ENCODE results near the gene CAPN5. TPM values are rescaled to one million over a fixed set of nuclear protein-coding genes. Genes with fewer than 3 reads are reported as not detected.

Gene CAPN5
- total RNA-seq, 1 donor from 2014 or later, result 7.4 TPM

GRCh38 chr11:77139201-77139600 lies 72.4 kb downstream of the CAPN5 start:
- Histone ChIP-seq H3K4me3 (no peak overlapping the region), H3K4me2 (no peak overlapping the region), H4K20me1 (ENCODE audit: low read depth) (no peaks in the 10 kb centered on the region), H3K79me2 (ENCODE audit: low read depth) (no peaks in the 10 kb centered on the region), H2AFZ (replicated peaks) (no peak overlapping the region), H3K9me3 (ENCODE audit: low read depth) (no peaks in the 10 kb centered on the region), H3K9ac (no peak overlapping the region), H3K27ac (no peak overlapping the region), H3F3A (ENCODE audit: low read depth) (no peaks in the 10 kb centered on the region), H3K27me3 (no peaks in the 10 kb centered on the region), H3K36me3 (no peaks in the 10 kb centered on the region), H3K4me1 (peaks cover 9% of the 10 kb centered on the region)
- Mint-ChIP-seq H3K9me3 (no peaks in the 10 kb centered on the region), H3K4me1 (peaks cover 18% of the 10 kb centered on the region), H3K27me3 (ENCODE audit: insufficient read depth, low read depth) (peaks cover 2% of the 10 kb centered on the region), H3K27ac (peak overlapping the region; percentile 68), H3K4me3 (no peak overlapping the region), H3K36me3 (no peaks in the 10 kb centered on the region)
- TF ChIP-seq EZH2phosphoT487 (IDR thresholded peaks at IDR 0.05), result no peak
- no peak for TF ChIP-seq EZH2 (IDR thresholded peaks at IDR 0.05)
- TF ChIP-seq, protein P1, sequence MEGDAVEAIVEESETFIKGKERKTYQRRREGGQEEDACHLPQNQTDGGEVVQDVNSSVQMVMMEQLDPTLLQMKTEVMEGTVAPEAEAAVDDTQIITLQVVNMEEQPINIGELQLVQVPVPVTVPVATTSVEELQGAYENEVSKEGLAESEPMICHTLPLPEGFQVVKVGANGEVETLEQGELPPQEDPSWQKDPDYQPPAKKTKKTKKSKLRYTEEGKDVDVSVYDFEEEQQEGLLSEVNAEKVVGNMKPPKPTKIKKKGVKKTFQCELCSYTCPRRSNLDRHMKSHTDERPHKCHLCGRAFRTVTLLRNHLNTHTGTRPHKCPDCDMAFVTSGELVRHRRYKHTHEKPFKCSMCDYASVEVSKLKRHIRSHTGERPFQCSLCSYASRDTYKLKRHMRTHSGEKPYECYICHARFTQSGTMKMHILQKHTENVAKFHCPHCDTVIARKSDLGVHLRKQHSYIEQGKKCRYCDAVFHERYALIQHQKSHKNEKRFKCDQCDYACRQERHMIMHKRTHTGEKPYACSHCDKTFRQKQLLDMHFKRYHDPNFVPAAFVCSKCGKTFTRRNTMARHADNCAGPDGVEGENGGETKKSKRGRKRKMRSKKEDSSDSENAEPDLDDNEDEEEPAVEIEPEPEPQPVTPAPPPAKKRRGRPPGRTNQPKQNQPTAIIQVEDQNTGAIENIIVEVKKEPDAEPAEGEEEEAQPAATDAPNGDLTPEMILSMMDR (IDR thresholded peaks at IDR 0.05), result no peak
- no peak for DNase-seq (ENCODE audit: low spot score)

- no peak overlapping the region for H3K4me3 ChIP-seq
- no peaks in the 10 kb centered on the region for H3K27me3 ChIP-seq
- Mint-ChIP-seq H3K4me1 (peaks cover 23% of the 10 kb centered on the region), H3K27ac (peak overlapping the region; percentile 62), H3K4me3 (no peak overlapping the region), H3K36me3 (no peaks in the 10 kb centered on the region), H3K9me3 (no peaks in the 10 kb centered on the region), H3K27me3 (ENCODE audit: insufficient read depth, low read depth) (peaks cover 2% of the 10 kb centered on the region)
- no peak for TF ChIP-seq EZH2phosphoT487 (IDR thresholded peaks at IDR 0.05)
- TF ChIP-seq, protein P1 (IDR thresholded peaks at IDR 0.05), result no peak
- TF ChIP-seq EZH2 (IDR thresholded peaks at IDR 0.05), result no peak
- no peak overlapping the region for H3K27ac ChIP-seq
- H3K79me2 ChIP-seq (ENCODE audit: low read depth), result no peaks in the 10 kb centered on the region
- DNase-seq (ENCODE audit: low spot score), result peak; percentile 47
- peaks cover 9% of the 10 kb centered on the region for H3K4me1 ChIP-seq
- H3K9me3 ChIP-seq (ENCODE audit: low read depth), result no peaks in the 10 kb centered on the region
- no peaks in the 10 kb centered on the region for H4K20me1 ChIP-seq (ENCODE audit: low read depth)
- H3K36me3 ChIP-seq, result no peaks in the 10 kb centered on the region
- H3K4me2 ChIP-seq, result peak overlapping the region; percentile 23
- no peak overlapping the region for H3K9ac ChIP-seq
- peak overlapping the region; percentile 74 for H2AFZ ChIP-seq (replicated peaks)
- H3F3A ChIP-seq (ENCODE audit: low read depth), result no peaks in the 10 kb centered on the region
Observed at GRCh38 chr11:77140231-77140851, 73.6 kb downstream of the CAPN5 start.

- Mint-ChIP-seq H3K9me3 (no peaks in the 10 kb centered on the region), H3K27ac (no peak overlapping the region), H3K36me3 (no peaks in the 10 kb centered on the region), H3K4me3 (no peak overlapping the region), H3K4me1 (peaks cover 23% of the 10 kb centered on the region), H3K27me3 (ENCODE audit: insufficient read depth, low read depth) (peaks cover 2% of the 10 kb centered on the region)
- no peaks in the 10 kb centered on the region for H3K27me3 ChIP-seq
- H3K27ac ChIP-seq, result no peak overlapping the region
- H3K4me1 ChIP-seq, result peaks cover 9% of the 10 kb centered on the region
- no peak for DNase-seq (ENCODE audit: low spot score)
- no peaks in the 10 kb centered on the region for H4K20me1 ChIP-seq (ENCODE audit: low read depth)
- TF ChIP-seq, protein P1 (IDR thresholded peaks at IDR 0.05), result no peak
- TF ChIP-seq EZH2phosphoT487 (IDR thresholded peaks at IDR 0.05), result no peak
- no peak for TF ChIP-seq EZH2 (IDR thresholded peaks at IDR 0.05)
- H2AFZ ChIP-seq (replicated peaks), result no peak overlapping the region
- no peak overlapping the region for H3K4me3 ChIP-seq
- no peaks in the 10 kb centered on the region for H3F3A ChIP-seq (ENCODE audit: low read depth)
- no peaks in the 10 kb centered on the region for H3K36me3 ChIP-seq
- no peaks in the 10 kb centered on the region for H3K9me3 ChIP-seq (ENCODE audit: low read depth)
- no peak overlapping the region for H3K9ac ChIP-seq
- H3K79me2 ChIP-seq (ENCODE audit: low read depth), result no peaks in the 10 kb centered on the region
- H3K4me2 ChIP-seq, result no peak overlapping the region
Observed at GRCh38 chr11:77141034-77141433, 74.3 kb downstream of the CAPN5 start.

Measured in neural progenitor cell (in vitro differentiated cells).